IMR-90 (cell line): ENCODE measurements around the gene ANKRD13D. TPM values are rescaled to one million over a fixed set of nuclear protein-coding genes. Genes with fewer than 3 reads are reported as not detected.

Experiments used
- ELK1 ChIP-seq: fragments of 150-350 bp; IDR thresholded peaks from 2 replicates; pipeline ENCODE4 v1.6.1; 2016; ENCODE audit warnings: low read depth, mild to moderate bottlenecking, low read length, moderate library complexity, borderline replicate concordance
- polyA plus RNA-seq, 3 experiments: library from polyadenylated mRNA; depleted of rRNA; stranded (reverse); fragments of >200 nt; gene quantifications; 2 replicates each; pipeline ENCODE4 v1.2.3, GENCODE V29; 2012; ENCODE audit warnings: low replicate concordance in 1 of 3
- total RNA-seq: library from RNA; depleted of rRNA; stranded (reverse); fragments of >200 nt; gene quantifications from 2 replicates; pipeline ENCODE4 v1.2.3, GENCODE V29; 2012

ANKRD13D gene
- total and polyA plus RNA-seq, 2 of the 4 experiments (the other 2 are of a cell fraction) = 7.3 to 38.4 TPM

GRCh38 chr11:67274768-67275605 lies 14.1 kb upstream of the ANKRD13D start (continued):
- TF ChIP-seq ELK1 = no peak
